Endothelial cell of umbilical vein (primary cell): ENCODE data around the gene CACHD1. TPM values are rescaled to one million over a fixed set of nuclear protein-coding genes. Genes with fewer than 3 reads are reported as not detected.

Source experiments
- BruUV-seq: library from RNA; stranded (reverse); fragments of 400-500 nt; replicated peaks from 2 replicates; lab custom pipeline; 2021; lab: Mats Ljungman, UMichigan
- CTCF ChIA-PET: fragments of 300-600, 350-600 bp; sonication (Branson Sonifier 250); formaldehyde crosslinking; loops from one replicate; lab custom pipeline; 2021; ENCODE audit warnings: antibody characterized with exemption, inconsistent platforms; lab: Charles Lee
- POLR2A ChIA-PET: fragments of 300-600, 350-600 bp; sonication (Branson Sonifier 250); formaldehyde crosslinking; loops from one replicate; lab custom pipeline; 2021; ENCODE audit warnings: antibody characterized with exemption, inconsistent platforms; lab: Charles Lee
- DNase-seq: peaks from one replicate; pipeline ENCODE4 v3.0.0-alpha.2; 2011; ENCODE audit warnings: low read depth, low spot score
- FAIRE-seq: peaks from 2 replicates; lab custom pipeline; 2011; peaks lifted over from hg19 to GRCh38; lab: Jason Lieb, UNC
- H2AFZ ChIP-seq: 2 replicates; pipeline ENCODE4 v1.6.0; 2012; ENCODE audit warnings: low read depth, low read length, control low read depth, inconsistent platforms
- H3K27ac ChIP-seq: 2 replicates; pipeline ENCODE4 v1.5.1; 2011; ENCODE audit warnings: low read depth, mild to moderate bottlenecking, control low read depth, low read length, moderate library complexity; ENCODE audit not compliant: insufficient read depth
- H3K27me3 ChIP-seq, 2 experiments: 2 replicates each; pipeline versions ENCODE4 v1.6.0 to v1.6.1; 2011; ENCODE audit warnings: low read length in 2 of 2, mixed read lengths in 1 of 2; ENCODE audit not compliant: control insufficient read depth in 2 of 2, insufficient read depth in 2 of 2
- H3K36me3 ChIP-seq, 2 experiments: 2 replicates in 1 of 2; 3 replicates in 1 of 2; pipeline ENCODE4 v1.5.1; 2011; ENCODE audit warnings: low read length in 2 of 2, mild to moderate bottlenecking in 1 of 2, moderate library complexity in 1 of 2; ENCODE audit not compliant: control insufficient read depth in 2 of 2, insufficient read depth in 2 of 2; ENCODE audit errors: extremely low read depth in 1 of 2
- H3K4me1 ChIP-seq: 3 replicates; pipeline ENCODE4 v1.5.1; 2011; ENCODE audit warnings: mild to moderate bottlenecking, low read length; ENCODE audit not compliant: control insufficient read depth, insufficient read depth; ENCODE audit errors: extremely low read depth
- H3K4me2 ChIP-seq: 2 replicates; pipeline ENCODE4 v1.6.1; 2011; ENCODE audit warnings: low read length, control low read depth, mixed read lengths; ENCODE audit not compliant: insufficient read depth
- H3K4me3 ChIP-seq, 3 experiments: fragments of 200-600 bp in 1 of 3; sonication (generic), shearing (Covaris generic) in 1 of 3; replicated peaks in 1 of 3; 2 replicates each; pipeline ENCODE4 v1.5.1; 2011 to 2016; ENCODE audit warnings: control low read depth in 3 of 3, low read length in 3 of 3, mild to moderate bottlenecking in 2 of 3, inconsistent platforms in 1 of 3, low read depth in 1 of 3, moderate library complexity in 1 of 3; ENCODE audit not compliant: insufficient read depth in 1 of 3
- H3K79me2 ChIP-seq: 2 replicates; pipeline ENCODE4 v1.6.0; 2012; ENCODE audit warnings: low read length, inconsistent platforms; ENCODE audit not compliant: control insufficient read depth, insufficient read depth
- H3K9ac ChIP-seq: replicated peaks from 2 replicates; pipeline ENCODE3; 2011; ENCODE audit warnings: low read length, control low read depth; ENCODE audit not compliant: insufficient read depth; ENCODE audit errors: extremely low read depth
- H3K9me1 ChIP-seq: replicated peaks from 3 replicates; pipeline ENCODE4 v1.6.0; 2011; ENCODE audit warnings: mild to moderate bottlenecking, low read length; ENCODE audit not compliant: control insufficient read depth, insufficient read depth; ENCODE audit errors: extremely low read depth
- H3K9me3 ChIP-seq: replicated peaks from 2 replicates; pipeline ENCODE4 v1.5.1; 2012; ENCODE audit warnings: low read length, inconsistent platforms; ENCODE audit not compliant: control insufficient read depth, insufficient read depth
- H4K20me1 ChIP-seq: replicated peaks from 2 replicates; pipeline ENCODE3; 2011; ENCODE audit warnings: mild to moderate bottlenecking, low read length; ENCODE audit not compliant: control insufficient read depth, insufficient read depth; ENCODE audit errors: extremely low read depth
- EZH2 ChIP-seq: IDR thresholded peaks from 2 replicates; pipeline ENCODE4 v1.6.1; 2012; ENCODE audit warnings: borderline replicate concordance, low read depth, mild to moderate bottlenecking, moderate library complexity, low read length, inconsistent platforms; ENCODE audit not compliant: severe bottlenecking
- FOS ChIP-seq: IDR thresholded peaks from 2 replicates; pipeline ENCODE4 v1.6.1; 2011; ENCODE audit warnings: mild to moderate bottlenecking, low read length, moderate library complexity, borderline replicate concordance; ENCODE audit not compliant: insufficient read depth
- GATA2 ChIP-seq: IDR thresholded peaks from 2 replicates; pipeline ENCODE4 v1.7.0; 2011; ENCODE audit warnings: low read depth, mild to moderate bottlenecking, moderate library complexity, mixed read lengths, low read length; ENCODE audit not compliant: insufficient read length, insufficient read depth
- JUN ChIP-seq: IDR thresholded peaks from 2 replicates; pipeline ENCODE4 v1.6.1; 2011; ENCODE audit warnings: borderline replicate concordance, low read depth; ENCODE audit not compliant: insufficient read length, insufficient read depth
- MAX ChIP-seq: IDR thresholded peaks from 2 replicates; pipeline ENCODE4 v1.6.1; 2011; ENCODE audit not compliant: insufficient read depth, insufficient read length
- MYC ChIP-seq: IDR thresholded peaks from one replicate; pipeline ENCODE4 v1.6.1; 2011; ENCODE audit warnings: mild to moderate bottlenecking, low read depth, low read length
- POLR2A ChIP-seq: IDR thresholded peaks from 2 replicates; pipeline ENCODE4 v1.6.1; 2012; ENCODE audit warnings: low read depth, mild to moderate bottlenecking, control low read depth, low read length
- POLR2AphosphoS5 ChIP-seq: IDR thresholded peaks from 2 replicates; pipeline ENCODE4 v1.6.1; 2012; ENCODE audit warnings: low read depth, mild to moderate bottlenecking, control low read depth, low read length, moderate library complexity; ENCODE audit not compliant: insufficient read depth
- dilution Hi-C: fragments of 300-500 bp; cut with MboI; formaldehyde crosslinking; loops from one replicate; pipeline ENCODE4 v1.15.0; 2019; ENCODE audit warnings: low sequenced_read_pairs; ENCODE audit not compliant: extremely low pct_ligation_motif_present
- intact Hi-C: fragments of 100-400 bp; cut with micrococcal nuclease; formaldehyde crosslinking; loops from one replicate; pipeline ENCODE4 v1.10.0; 2022
- polyA plus RNA-seq, 4 experiments: library from polyadenylated mRNA; depleted of rRNA in 3 of 4; stranded (reverse) in 3 of 4; unstranded in 1 of 4; fragments of >200 nt; gene quantifications; 2 replicates each; pipeline versions ENCODE4 v1.2.1 to v1.2.3, GENCODE V29; 2011 to 2012; ENCODE audit warnings: missing spikeins in 1 of 4
- total RNA-seq: library from RNA; stranded (reverse); gene quantifications from 2 replicates; pipeline ENCODE4 v1.2.3, GENCODE V29; 2021
- TF ChIP-seq, protein P1 (sequence below), 2 donors: IDR thresholded peaks; 1 replicate in 1 of 2; 2 replicates in 1 of 2; pipeline ENCODE4 v1.5.1; 2011; ENCODE audit warnings: low read length in 2 of 2, mild to moderate bottlenecking in 2 of 2, moderate library complexity in 2 of 2, control low read depth in 1 of 2, inconsistent platforms in 1 of 2, low read depth in 1 of 2; ENCODE audit not compliant: insufficient read depth in 1 of 2; ENCODE audit errors: extremely low read depth in 1 of 2

CACHD1 gene
- total and polyA plus RNA-seq, 2 donors (not counting 3 experiments of a cell fraction or from before 2014, with no cell fraction given), result 3.6 to 9.3 TPM

- Histone ChIP-seq H4K20me1 (no peaks in the 10 kb centered on the region), H3K79me2 (no peaks in the 10 kb centered on the region), H3K9me3 (no peaks in the 10 kb centered on the region), H3K4me2 (no peak overlapping the region), H3K9me1 (no peaks in the 10 kb centered on the region), H3K9ac (no peak overlapping the region), H2AFZ (no peak overlapping the region), H3K4me3 (no peak overlapping the region), H3K36me3 (no peaks in the 10 kb centered on the region), H3K27ac (no peak overlapping the region), H3K27me3 (no peaks in the 10 kb centered on the region), H3K4me1 (no peaks in the 10 kb centered on the region)
- TF ChIP-seq JUN, result no peak
- TF ChIP-seq MYC, result no peak
- TF ChIP-seq, protein P1, sequence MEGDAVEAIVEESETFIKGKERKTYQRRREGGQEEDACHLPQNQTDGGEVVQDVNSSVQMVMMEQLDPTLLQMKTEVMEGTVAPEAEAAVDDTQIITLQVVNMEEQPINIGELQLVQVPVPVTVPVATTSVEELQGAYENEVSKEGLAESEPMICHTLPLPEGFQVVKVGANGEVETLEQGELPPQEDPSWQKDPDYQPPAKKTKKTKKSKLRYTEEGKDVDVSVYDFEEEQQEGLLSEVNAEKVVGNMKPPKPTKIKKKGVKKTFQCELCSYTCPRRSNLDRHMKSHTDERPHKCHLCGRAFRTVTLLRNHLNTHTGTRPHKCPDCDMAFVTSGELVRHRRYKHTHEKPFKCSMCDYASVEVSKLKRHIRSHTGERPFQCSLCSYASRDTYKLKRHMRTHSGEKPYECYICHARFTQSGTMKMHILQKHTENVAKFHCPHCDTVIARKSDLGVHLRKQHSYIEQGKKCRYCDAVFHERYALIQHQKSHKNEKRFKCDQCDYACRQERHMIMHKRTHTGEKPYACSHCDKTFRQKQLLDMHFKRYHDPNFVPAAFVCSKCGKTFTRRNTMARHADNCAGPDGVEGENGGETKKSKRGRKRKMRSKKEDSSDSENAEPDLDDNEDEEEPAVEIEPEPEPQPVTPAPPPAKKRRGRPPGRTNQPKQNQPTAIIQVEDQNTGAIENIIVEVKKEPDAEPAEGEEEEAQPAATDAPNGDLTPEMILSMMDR (IDR thresholded peaks at IDR 0.05; ENCODE audit: extremely low read depth in 1 of 2, insufficient read depth in 1 of 2, low read depth in 1 of 2, low read length in 2 of 2), result no peak
- TF ChIP-seq POLR2A, result no peak
- no peak for TF ChIP-seq EZH2
- no peak for TF ChIP-seq MAX
- no peak for TF ChIP-seq FOS
- TF ChIP-seq GATA2, result no peak
- TF ChIP-seq POLR2AphosphoS5, result no peak
- CTCF ChIA-PET, result interaction anchor here (2.0 kb wide), 1 partner anchor 10 kb away, joined by 10 read pairs; no protein-coding TSS in a partner anchor
- dilution Hi-C loops (no loop called here), intact Hi-C loops (no loop called here)
- DNase-seq (no peak), FAIRE-seq (no peak)
- POLR2A ChIA-PET, result no interaction called here
- no TSS peak for BruUV-seq
These were observed 97.7 kb downstream of the CACHD1 start for GRCh38 chr1:64567426-64568170.
